ENCODE data around the gene DOK6. TPM values are rescaled to one million over a fixed set of nuclear protein-coding genes. Genes with fewer than 3 reads are reported as not detected.
"Not testable (repeated sequence)": the region's sequence is repeated elsewhere in the genome, so short reads cannot be mapped to it uniquely, and the experiment has no call there.

Gene DOK6
- polyA plus RNA-seq, 3 donors: 0.13 to 0.79 (median 0.36) TPM

DNA sequence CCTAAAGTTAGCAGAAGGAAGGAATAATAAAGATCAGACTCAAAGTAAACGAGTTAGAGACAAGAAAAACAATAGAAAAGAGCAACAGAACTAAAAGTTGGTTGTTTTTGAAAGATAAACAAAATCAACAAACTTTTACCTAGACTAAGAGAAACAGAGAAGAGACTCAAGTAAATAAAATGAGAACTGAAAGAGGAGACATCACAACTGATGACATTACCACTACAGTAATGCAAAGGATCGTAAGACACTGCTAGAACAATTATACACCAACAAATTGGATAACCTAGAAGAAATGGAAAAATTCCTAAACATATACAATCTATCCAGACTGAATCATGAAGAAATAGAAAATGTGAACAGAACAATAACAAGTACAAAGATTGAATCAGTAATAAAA is 407.7 kb downstream of the DOK6 start:
- no peak overlapping the region for H3K27ac ChIP-seq (ENCODE audit: low read depth, low read length)
- WGBS, 3 donors: 70 to 77% (median 76%) methylated on average over 2 of the region's 2 CpGs

DNA sequence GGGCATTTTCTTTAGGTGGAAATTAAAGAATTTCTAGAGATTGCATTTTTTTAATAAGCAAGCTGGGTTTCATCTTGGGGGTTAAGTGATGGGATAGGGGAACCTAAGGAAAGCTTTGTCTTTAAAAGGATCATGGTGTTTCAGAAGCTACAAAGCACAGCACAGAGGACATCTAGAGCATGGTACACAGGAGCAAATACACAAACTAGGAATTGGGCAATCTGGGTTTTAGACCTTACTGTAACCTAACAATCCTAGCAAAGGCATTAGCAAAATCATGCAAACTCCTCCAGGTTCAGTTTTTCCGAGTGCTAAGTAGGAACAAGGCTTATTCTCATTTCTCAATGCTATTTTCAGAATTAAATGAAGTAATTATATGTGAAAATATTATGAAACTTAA is 412.9 kb downstream of the DOK6 start:
- WGBS, 3 donors: 77 to 89% (median 82%) methylated on average over 1 of the region's 1 CpG
- H3K27ac ChIP-seq (ENCODE audit: low read depth, low read length): no peak overlapping the region

DNA sequence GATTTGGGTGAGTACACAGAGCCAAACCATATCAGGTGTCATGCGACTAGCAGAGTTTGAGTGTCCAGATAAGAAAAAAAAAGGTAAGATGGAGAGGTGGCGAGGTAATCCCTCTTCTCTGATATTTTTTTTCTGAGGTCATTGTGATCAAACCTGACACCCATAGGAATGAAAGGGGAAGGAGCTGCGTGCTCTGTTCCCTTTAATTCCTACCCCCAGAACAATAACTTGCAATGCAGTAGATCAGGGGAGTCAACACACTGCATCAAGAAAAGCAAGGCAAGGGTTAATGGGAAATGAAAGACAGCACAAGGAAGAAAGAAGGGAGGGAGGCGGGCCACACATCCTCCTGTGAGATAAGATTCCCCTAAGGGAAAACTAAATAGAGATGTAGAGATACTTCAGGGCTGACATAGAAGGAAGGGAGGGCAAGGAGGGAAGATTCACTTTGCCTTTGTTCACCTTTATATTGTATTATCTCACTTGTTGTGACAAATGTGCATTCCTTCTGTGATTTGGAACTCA is 414.2 kb downstream of the DOK6 start:
- WGBS, 3 donors: 68 to 84% (median 81%) methylated on average over 4 of the region's 4 CpGs
- no peak overlapping the region for H3K27ac ChIP-seq (ENCODE audit: low read depth, low read length)

DNA sequence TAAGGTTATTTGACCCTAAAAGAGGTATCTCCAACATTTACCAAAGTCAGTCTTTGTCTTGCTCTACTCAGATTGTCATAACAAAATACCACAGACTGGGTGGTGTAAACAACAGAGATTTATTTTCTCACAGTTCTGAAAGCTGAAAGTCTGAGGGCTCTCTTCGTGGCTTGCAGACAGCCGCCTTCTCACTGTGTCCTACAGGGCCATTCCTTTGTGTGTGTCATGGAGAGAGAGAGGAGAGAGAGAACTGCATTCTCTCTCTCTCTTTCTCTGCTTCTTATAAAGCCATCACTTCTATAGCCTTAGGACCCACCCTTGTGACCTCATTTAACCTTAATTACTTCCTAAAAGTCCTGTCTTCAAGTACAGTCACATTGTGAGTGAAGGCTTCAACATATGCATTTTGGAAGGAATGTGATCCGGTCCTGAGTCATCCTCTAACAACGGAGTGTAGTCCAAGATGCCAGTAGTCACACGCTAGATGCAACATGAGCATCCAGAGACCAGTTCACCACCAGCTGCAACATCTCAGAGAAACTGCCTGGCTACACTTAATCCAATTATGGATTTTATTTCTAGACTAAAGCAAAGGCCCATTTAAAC is 416.8 kb downstream of the DOK6 start:
- 74 to 87% (median 74%) methylated on average over 5 of the region's 5 CpGs for WGBS, 3 donors

DNA sequence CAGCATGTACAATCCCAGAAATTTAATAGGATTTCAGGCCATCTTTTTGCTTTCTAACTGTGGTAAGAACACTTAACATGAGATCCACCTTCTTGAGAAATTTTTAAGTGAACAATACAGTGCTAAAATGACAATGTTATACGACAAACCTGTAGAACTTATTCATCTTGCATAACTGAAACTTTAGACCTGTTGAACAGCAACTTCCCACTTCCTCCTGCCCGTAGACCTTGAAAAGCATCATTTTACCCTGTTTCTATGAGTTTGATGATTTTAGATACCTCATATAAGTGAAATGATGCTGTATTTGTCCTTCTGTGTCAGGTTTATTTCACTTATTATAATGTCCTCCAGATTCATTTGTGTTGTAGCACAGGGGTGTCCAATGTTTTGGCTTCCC is 418.8 kb downstream of the DOK6 start:
- no peak overlapping the region for H3K27ac ChIP-seq (ENCODE audit: low read depth, low read length)
- 55 to 73% (median 70%) methylated on average over 2 of the region's 2 CpGs for WGBS, 3 donors

More for the DNA sequence above, 416.8 kb downstream of the DOK6 start:
- H3K27ac ChIP-seq (ENCODE audit: low read depth, low read length): no peak overlapping the region

DNA sequence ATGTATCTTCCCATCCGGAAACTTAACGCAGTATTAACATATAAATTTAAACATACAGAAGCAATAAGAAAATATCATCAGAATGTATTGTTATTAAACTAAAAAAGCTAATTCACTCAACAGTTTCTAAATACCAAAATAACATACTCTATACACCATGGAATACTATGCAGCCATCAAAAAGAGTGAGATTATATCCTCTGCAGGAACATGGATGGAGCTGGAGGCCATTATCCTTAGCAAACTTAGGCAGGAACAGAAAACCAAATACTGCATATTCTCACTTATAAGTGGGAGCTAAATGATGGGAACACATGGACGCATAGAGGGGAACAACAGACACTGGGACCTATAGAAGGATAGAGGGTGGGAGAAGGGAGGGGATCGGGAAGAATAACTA is 419.9 kb downstream of the DOK6 start:
- WGBS, 3 donors: 92 to 97% (median 96%) methylated on average over 4 of the region's 4 CpGs
- no peak overlapping the region for H3K27ac ChIP-seq (ENCODE audit: low read depth, low read length)

DNA sequence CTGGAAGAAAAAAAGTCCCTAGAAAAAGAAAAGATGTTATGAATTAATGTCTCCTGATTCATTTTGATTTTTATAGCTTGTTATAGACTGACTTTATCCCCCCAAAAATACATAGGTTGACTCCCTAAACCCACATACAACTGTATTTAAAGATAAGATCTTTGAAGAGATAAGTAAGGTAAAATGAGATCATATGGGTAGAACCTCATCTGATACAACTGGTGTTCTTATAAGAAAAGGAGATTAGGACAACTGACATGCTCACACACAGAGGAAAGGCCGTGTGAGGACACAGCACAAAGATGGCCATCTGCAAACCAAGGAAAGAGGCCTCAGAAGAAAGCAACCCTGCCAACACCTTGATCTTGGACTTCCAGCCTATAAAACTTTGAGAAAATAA is 429.5 kb downstream of the DOK6 start:
- H3K27ac ChIP-seq (ENCODE audit: low read depth, low read length): no peak overlapping the region
- WGBS, 3 donors: 86 to 92% (median 89%) methylated on average over 1 of the region's 1 CpG

DNA sequence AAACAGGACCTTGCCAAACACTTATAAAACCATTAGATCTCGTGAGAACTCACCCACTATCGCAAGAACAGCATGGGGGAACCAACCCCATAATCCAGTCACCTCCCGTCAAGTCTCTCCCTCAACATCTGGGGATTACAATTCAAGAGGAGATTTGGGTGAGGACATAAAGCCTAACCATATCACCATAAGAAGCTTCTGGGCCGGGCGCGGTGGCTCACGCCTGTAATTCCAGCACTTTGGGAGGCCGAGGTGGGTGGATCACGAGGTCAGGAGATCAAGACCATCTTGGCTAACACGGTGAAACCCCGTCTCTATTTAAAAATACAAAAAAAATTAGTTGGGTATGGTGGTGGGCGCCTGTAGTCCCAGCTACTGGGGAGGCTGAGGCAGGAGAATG is 434.3 kb downstream of the DOK6 start:
- H3K27ac ChIP-seq (ENCODE audit: low read depth, low read length): not testable (repeated sequence)
- 92 to 95% (median 92%) methylated on average over 12 of the region's 12 CpGs for WGBS, 3 donors

DNA sequence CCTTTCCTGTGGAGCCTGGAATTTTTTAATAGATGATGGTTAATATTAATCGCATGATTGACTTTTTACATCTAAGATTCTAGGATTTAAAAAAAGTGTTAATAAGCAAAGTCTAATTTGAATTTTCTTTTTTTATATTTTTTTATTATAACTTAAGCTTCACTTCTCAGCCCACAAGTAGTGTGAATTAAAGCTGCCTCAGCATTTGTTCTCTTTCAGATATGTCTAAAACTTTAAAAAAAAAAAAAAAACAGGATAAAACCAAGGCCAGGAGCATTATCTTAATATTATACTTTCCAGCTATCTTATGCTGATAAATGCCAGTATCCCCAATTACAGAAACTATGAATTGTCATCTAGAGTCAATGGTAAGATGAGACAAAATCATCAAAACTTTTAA is 437.3 kb downstream of the DOK6 start:
- no peak overlapping the region for H3K27ac ChIP-seq (ENCODE audit: low read depth, low read length)
- WGBS, 3 donors: 100% methylated on average over 1 of the region's 1 CpG

DNA sequence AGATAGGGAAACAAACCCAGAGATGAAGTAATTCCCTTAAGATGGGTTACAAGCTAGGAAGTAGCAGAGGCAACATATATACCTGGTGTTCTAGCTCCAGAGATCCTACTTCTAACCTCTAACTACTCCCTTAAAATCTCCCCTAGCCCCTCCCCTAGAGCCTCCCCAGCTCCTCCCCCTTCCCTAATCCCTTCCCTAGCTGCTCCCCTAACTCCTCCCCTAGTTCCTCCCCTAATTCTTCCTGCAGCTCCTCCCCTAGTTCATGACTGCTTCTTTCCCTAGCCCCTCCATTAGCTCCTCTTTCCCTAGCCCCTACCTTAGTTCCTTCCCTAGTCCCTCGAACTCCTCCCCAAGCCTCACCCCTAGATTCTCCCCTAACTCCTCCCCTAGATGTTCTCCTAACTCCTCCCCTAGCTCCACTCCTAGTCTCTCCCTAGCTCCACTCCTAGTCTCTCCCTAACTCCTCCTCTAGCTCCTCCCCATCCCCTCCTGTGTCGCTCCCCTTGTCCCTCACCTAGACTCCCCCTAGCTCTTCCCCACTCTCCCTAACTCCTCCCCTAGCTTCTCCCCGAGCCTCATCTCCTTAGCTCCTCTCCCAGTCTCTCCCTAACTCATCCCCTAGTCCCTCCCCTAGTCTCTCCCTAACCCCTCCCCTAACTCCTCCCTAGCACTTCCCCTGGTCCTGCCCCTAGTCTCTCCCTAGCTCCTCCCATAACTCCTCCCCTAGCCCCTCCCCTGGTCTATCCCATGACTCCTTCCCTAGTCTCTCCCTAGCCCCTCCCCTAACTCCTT is 438.1 kb downstream of the DOK6 start:
- H3K27ac ChIP-seq (ENCODE audit: low read depth, low read length): no peak overlapping the region
- 87 to 93% (median 92%) methylated on average over 3 of the region's 3 CpGs for WGBS, 3 donors

DNA sequence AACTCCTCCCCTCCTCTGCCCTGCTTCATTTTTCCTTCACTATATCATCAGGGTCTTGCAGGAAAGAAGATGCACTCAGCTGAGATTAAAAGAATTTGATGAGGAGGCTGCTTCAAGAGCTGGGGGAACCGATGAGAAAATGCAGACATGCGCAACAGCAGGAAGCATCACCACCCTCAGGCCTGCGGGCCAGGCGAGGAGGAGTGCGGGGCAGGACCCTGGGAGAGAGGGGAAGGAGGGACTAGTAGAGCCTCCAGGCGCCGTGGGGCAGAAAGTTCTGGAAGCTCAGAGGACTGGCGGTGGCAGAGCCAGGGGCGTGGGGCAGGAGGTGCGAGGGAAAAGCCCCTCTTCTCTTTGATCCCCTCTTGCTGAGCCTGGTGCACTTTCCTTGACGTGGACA is 438.8 kb downstream of the DOK6 start:
- 92 to 94% (median 94%) methylated on average over 11 of the region's 11 CpGs for WGBS, 3 donors
- no peak overlapping the region for H3K27ac ChIP-seq (ENCODE audit: low read depth, low read length)

DNA sequence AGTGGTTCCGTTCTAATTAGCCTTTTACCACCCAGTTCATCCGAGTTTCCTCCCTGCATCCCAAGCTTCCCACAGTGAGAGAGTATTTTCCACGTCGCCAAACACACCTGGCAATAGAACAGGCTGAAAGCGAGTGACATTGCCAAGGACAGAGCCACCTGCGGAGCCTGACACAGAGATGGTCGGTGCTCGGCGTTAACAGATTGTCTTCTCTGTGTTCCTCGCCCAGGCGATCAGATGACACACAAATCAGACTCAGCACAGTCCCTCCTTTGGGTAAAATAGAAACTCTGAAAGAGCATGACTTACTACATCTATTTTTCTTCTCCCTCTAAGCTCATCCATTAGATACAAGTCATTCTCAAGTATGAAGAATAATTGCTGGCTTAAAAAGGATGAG is 439.3 kb downstream of the DOK6 start:
- H3K27ac ChIP-seq (ENCODE audit: low read depth, low read length): no peak overlapping the region
- WGBS, 3 donors: 82 to 90% (median 87%) methylated on average over 11 of the region's 11 CpGs

DNA sequence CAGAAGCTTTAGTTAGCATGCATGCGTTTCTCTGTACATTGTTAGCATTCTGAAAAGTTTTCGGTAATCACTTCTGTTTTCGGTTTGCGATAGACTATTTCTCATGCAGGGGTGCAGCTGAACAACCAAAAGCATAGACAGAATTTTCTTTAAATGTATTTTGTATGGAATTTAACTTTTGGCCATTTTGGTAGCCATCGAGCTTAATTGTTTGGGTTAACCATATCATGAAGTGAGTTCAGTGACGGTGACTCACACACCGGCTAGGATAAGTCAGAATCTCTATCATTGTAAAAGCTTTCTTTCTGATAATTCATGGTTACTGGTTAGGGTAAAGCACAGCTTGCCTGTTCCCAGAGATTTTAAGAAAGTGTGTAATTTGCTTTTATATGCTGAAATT is 439.8 kb downstream of the DOK6 start:
- 91 to 96% (median 93%) methylated on average over 7 of the region's 7 CpGs for WGBS, 3 donors
- no peak overlapping the region for H3K27ac ChIP-seq (ENCODE audit: low read depth, low read length)

DNA sequence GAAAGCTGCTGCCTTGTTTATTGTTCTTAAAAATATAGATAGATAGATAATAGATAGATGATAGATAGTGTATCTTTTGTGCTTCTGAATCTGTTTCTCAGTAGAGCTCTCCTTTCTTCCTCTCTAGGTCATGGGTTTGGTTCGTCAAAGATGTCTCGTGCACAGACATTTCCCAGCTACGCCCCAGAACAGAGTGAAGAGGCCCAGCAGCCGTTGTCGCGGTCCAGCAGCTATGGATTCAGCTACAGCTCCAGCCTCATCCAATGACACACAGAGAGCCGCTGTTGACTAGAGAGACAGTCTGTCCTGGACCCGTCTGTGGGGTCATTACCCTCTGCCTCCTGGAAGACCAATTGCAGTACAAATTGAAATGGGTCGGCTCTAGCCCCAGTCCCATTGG is 440.4 kb downstream of the DOK6 start:
- 87 to 96% (median 94%) methylated on average over 9 of the region's 9 CpGs for WGBS, 3 donors
- no peak overlapping the region for H3K27ac ChIP-seq (ENCODE audit: low read depth, low read length)

DNA sequence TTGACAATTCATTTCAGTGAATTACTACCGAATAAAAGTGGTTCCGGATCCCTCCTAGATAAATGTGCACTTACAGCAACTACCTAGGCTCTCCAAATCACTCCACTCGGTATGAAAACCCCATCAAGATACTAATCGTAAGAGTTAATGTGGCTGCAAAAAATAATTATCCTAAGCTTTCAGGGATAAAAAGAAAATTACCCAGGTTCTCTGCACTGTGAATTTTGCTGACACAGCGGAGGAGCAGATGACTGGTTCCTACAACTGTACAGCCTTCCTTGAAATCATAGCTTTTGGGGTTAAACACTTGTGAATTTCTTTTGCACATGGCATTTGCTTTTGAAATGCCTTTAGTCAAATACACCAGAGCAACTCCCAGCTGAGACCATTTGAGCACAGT is 442.3 kb downstream of the DOK6 start:
- no peak overlapping the region for H3K27ac ChIP-seq (ENCODE audit: low read depth, low read length)
- 73 to 75% (median 75%) methylated on average over 5 of the region's 5 CpGs for WGBS, 3 donors

DNA sequence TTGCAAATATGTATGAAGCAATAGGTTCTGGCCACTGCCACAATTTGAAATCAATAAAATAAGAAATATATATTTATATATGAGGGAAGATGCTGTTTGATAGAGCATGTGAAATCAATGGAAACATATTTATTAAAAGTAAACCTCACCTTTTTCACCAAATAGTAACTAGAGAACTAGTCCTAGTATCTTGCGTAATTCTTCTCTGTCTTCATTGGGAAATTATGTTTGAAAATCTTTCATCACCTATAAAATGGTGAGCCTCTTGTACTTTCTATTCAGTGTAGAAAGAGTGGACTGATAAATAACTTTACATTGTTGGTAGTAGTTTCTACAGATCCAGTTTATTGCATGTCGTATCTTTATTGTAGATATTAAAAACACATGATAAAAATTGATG is 444.0 kb downstream of the DOK6 start:
- no peak overlapping the region for H3K27ac ChIP-seq (ENCODE audit: low read depth, low read length)
- 88 to 93% (median 91%) methylated on average over 2 of the region's 2 CpGs for WGBS, 3 donors

DNA sequence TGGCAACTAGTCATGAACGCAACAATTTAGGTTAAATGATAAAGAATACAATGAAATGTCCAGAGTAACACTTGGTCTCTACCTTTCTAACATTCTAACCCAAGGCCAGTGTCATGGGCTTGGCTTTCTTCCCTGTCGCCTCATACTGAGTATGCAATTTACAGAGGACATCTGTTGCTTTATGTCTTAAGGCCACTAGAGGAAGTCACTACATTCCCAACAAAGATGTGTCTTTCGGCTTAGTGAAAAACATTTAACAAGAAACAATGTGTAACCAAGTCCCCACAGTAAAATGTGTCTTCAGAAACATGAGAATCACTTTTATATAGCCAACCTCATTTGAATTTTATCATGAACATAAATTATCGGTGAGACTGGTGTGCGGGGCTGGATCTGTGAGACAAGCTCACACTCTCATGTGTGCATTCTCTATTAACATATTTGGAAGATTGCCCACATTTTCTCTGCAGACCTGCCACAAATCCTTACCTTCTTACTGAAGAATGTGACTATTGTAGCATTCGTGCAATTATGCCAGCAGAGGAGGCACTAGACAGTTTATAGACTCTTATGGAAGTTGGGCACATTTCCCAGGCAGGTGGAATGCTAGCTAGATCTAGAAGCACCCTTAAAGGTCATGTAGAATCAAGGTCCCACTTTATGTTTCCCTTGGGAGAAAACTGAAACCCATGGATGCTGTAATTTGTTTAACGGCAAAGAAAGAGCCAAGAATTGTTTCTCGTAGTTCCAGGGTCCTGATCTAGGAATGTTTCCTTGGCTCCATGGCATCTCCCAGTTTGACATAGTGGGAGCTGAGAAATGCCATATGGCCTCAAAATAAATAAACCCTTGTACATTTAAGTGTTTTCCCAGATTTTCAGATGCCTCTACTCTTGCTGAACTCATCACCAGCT is 445.2 kb downstream of the DOK6 start:
- WGBS, 3 donors: 60 to 74% (median 66%) methylated on average over 8 of the region's 8 CpGs

DNA sequence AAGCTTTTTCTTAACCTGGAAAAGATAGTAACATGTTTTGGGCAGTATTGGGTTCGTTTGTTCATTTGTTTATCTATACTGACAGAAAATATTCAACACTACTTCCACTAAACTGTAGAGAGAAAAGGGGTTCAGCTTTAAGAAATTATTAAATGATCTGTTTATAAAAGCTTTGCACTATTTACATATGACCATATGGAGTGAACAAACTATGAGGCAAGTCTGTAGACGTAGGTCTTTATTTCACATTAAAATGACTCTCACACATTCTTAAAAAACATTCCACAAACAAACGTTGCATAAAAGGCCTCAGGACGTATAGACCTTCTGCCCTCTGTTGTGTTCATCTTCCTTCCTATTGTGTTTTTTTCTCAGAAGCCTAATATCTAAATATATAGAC is 452.4 kb downstream of the DOK6 start:
- no peak overlapping the region for H3K27ac ChIP-seq (ENCODE audit: low read depth, low read length)
- 72 to 79% (median 73%) methylated on average over 4 of the region's 4 CpGs for WGBS, 3 donors

More for the DNA sequence above, 445.2 kb downstream of the DOK6 start:
- no peak overlapping the region for H3K27ac ChIP-seq (ENCODE audit: low read depth, low read length)

DNA sequence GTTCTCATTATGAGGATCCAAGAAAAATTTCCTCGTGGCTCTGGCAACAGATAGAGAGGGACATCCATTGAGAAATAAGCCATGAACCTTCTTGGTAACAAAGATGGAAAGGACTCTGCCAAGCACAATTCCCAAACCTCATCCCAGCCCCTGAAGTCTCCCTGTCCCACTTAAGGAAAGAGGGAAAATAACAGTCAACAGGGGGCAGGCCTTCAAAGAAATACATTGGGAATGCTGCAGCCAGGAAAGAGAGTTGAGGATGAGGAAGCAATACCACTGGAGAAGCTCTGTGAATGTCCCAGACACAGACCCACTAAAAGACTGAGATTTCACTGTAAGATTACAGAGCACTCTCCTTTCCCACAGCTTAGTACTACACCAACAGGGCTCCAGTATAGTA is 453.8 kb downstream of the DOK6 start:
- WGBS, 3 donors: 73 to 93% (median 92%) methylated on average over 1 of the region's 1 CpG
- no peak overlapping the region for H3K27ac ChIP-seq (ENCODE audit: low read depth, low read length)
